Lung (tissue), 12 donors: Measurements from ENCODE around the gene GNRHR. TPM values are rescaled to one million over a fixed set of nuclear protein-coding genes. Genes with fewer than 3 reads are reported as not detected.

Experiments
- ATAC-seq: fragments of 200-7000 bp; cut with Tn5 transposase; one replicate; pipeline ENCODE4 v1.9.1; 2020; ENCODE audit warnings: moderate number of reproducible peaks; ENCODE audit not compliant: insufficient read depth, low FRiP score
- DNase-seq, 3 donors: peaks; one replicate each; pipeline ENCODE4 v3.0.0-alpha.2; 2013 to 2017
- H3K27ac ChIP-seq, 2 donors: one replicate each; pipeline ENCODE4 v1.5.1; 2013; ENCODE audit warnings: mild to moderate bottlenecking in 2 of 2, moderate library complexity in 2 of 2, control low read depth in 1 of 2, inconsistent platforms in 1 of 2, low read depth in 1 of 2, low read length in 1 of 2
- H3K27me3 ChIP-seq, 3 donors: one replicate each; pipeline ENCODE4 v1.5.1; 2013; ENCODE audit warnings: low read length in 2 of 3; ENCODE audit not compliant: control insufficient read depth in 3 of 3, insufficient read depth in 3 of 3
- H3K36me3 ChIP-seq, 4 donors: one replicate each; pipeline ENCODE4 v1.5.1; 2013; ENCODE audit warnings: low read length in 4 of 4, mild to moderate bottlenecking in 1 of 4, moderate library complexity in 1 of 4; ENCODE audit not compliant: control insufficient read depth in 4 of 4, insufficient read depth in 4 of 4
- H3K4me1 ChIP-seq, 5 donors: one replicate each; pipeline ENCODE4 v1.5.1; 2013; ENCODE audit warnings: low read length in 5 of 5, mild to moderate bottlenecking in 2 of 5, moderate library complexity in 1 of 5; ENCODE audit not compliant: control insufficient read depth in 5 of 5, insufficient read depth in 5 of 5
- H3K4me3 ChIP-seq: one replicate; pipeline ENCODE4 v1.5.1; 2013; ENCODE audit warnings: mild to moderate bottlenecking, control low read depth, moderate library complexity
- H3K9ac ChIP-seq, 2 donors: one replicate each; pipeline ENCODE4 v1.5.1; 2013; ENCODE audit warnings: low read length in 2 of 2, control low read depth in 1 of 2; ENCODE audit not compliant: insufficient read depth in 1 of 2
- H3K9me3 ChIP-seq, 4 donors: one replicate each; pipeline ENCODE4 v1.5.1; 2013; ENCODE audit warnings: low read length in 3 of 4, mild to moderate bottlenecking in 1 of 4, moderate library complexity in 1 of 4; ENCODE audit not compliant: control insufficient read depth in 4 of 4, insufficient read depth in 3 of 4
- CTCF ChIP-seq: IDR thresholded peaks from 2 replicates; pipeline ENCODE4 v1.5.1; 2012; ENCODE audit warnings: mild to moderate bottlenecking; ENCODE audit errors: control extremely low read depth, extremely low read depth
- WGBS, 2 donors: extraction: QIAGEN DNeasy Blood & Tissue Kit; methylation state at CpG; one replicate each; pipeline ENCODE4 v1.1.7; 2013; 5-methylcytosine and 5-hydroxymethylcytosine counted together
- polyA plus RNA-seq, 2 donors: library from polyadenylated mRNA; stranded (reverse); fragments of 200-250 nt; gene quantifications; one replicate each; pipeline ENCODE4 v1.2.1, GENCODE V29; 2013
- total RNA-seq, 2 donors: library from RNA; depleted of rRNA in 1 of 2; stranded (reverse); fragments of >200 nt in 1 of 2; gene quantifications; one replicate each; pipeline ENCODE4 v1.2.1, GENCODE V29; 2014 to 2021
- donor health status: control.
- donor health status: control.
- donor health status: Bipolar disorder and iron deficiency.
- donor health status: healthy.
- donor health status: DM: yes; HTN: yes; CAD: no.

GNRHR gene
- total and polyA plus RNA-seq, 4 donors: not detected

DNA sequence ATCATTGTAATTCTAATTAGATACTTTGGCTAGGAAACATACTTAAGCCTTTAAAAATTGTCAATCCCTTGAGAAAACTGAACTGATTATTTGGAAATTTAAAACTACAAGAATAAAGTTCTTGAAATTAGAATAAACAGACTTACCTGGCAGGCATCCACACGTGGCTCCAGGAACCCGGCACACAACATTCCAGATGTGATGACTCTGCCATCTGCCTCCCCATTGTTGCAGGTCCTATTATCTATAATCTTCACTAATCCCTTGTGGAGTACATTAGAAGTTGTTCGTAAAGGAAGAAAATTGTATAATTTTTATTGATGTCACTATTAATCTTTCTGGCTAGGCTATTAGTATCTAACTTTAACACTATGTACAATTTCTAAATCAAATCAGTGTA lies 16.2 kb upstream of the GNRHR start:
- no peak for DNase-seq
- no peak for TF ChIP-seq CTCF
- H3K4me1 ChIP-seq: no peaks in the 10 kb centered on the region
- no peaks in the 10 kb centered on the region for H3K27me3 ChIP-seq
- no peaks in the 10 kb centered on the region for H3K9me3 ChIP-seq
- no peak overlapping the region for H3K9ac ChIP-seq
- no peak overlapping the region for H3K27ac ChIP-seq
- no peak for ATAC-seq
- no peak overlapping the region for H3K4me3 ChIP-seq
- 69 to 82% methylated on average over 3 of the region's 3 CpGs for WGBS, 2 donors
- H3K36me3 ChIP-seq: no peaks in the 10 kb centered on the region

DNA sequence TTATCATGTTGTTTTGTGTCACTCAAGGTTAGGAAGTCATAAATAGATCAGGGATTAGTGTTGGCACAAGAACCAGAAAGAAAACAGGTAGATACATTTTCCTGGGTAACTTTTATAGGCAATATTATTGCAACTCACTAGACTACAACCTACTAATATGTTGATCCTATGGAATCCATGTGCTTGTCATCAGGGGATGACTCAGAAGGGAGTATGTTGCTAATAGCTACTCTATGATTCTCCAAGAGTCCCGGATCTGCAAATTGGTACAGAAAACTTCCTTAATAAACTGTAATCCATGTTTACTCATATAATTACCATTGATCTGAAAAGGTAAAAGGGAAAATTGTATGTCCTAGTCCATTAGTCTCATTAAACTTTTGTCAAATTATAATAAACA lies 11.7 kb upstream of the GNRHR start:
- DNase-seq (no peak), ATAC-seq (no peak)
- H3K27me3 ChIP-seq: no peaks in the 10 kb centered on the region
- TF ChIP-seq CTCF: no peak
- no peak overlapping the region for H3K4me3 ChIP-seq
- H3K4me1 ChIP-seq: peaks cover 0 to 3% (median 0%) of the 10 kb centered on the region in 5 donors
- H3K9ac ChIP-seq: no peak overlapping the region
- H3K9me3 ChIP-seq: no peaks in the 10 kb centered on the region
- H3K36me3 ChIP-seq: no peaks in the 10 kb centered on the region
- no peak overlapping the region for H3K27ac ChIP-seq
- 71 to 91% methylated on average over 1 of the region's 1 CpG for WGBS, 2 donors

GRCh38 chr4:67765401-67765800 lies 11.2 kb upstream of the GNRHR start:
- Histone ChIP-seq H3K4me3 (no peak overlapping the region), H3K9ac (no peak overlapping the region), H3K36me3 (no peaks in the 10 kb centered on the region), H3K27ac (no peak overlapping the region), H3K4me1 (peaks cover 0 to 3% (median 0%) of the 10 kb centered on the region in 5 donors), H3K27me3 (no peaks in the 10 kb centered on the region), H3K9me3 (no peaks in the 10 kb centered on the region)
- no peak for DNase-seq
- WGBS, 2 donors: 65 to 89% methylated on average over 2 of the region's 2 CpGs
- ATAC-seq: no peak
- no peak for TF ChIP-seq CTCF

DNA sequence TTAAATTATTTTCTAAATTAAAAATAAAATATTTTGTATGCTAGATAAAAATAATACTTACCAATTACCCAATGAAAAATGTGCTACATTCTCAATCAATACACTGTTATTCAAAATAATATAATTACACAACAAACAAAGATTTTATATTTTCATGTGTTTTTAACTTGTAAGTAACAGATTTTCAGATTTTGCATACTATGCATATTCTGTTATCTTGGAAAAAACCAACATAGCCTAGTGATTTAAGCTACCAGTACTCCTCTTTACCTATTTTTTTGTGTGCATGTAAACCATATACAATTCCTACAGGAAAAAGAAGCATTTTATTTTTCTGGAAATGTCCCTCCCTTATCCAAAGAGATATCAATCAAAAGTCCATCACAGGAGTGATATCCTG lies 10.0 kb upstream of the GNRHR start:
- no peak for DNase-seq
- TF ChIP-seq CTCF: no peak
- no peak for ATAC-seq
- H3K9ac ChIP-seq: no peak overlapping the region
- no peak overlapping the region for H3K27ac ChIP-seq
- H3K36me3 ChIP-seq: no peaks in the 10 kb centered on the region
- peaks cover 0 to 3% (median 0%) of the 10 kb centered on the region in 5 donors for H3K4me1 ChIP-seq
- no peaks in the 10 kb centered on the region for H3K27me3 ChIP-seq
- no peaks in the 10 kb centered on the region for H3K9me3 ChIP-seq
- H3K4me3 ChIP-seq: no peak overlapping the region
